ENCODE results near the gene TOP1.

DNA sequence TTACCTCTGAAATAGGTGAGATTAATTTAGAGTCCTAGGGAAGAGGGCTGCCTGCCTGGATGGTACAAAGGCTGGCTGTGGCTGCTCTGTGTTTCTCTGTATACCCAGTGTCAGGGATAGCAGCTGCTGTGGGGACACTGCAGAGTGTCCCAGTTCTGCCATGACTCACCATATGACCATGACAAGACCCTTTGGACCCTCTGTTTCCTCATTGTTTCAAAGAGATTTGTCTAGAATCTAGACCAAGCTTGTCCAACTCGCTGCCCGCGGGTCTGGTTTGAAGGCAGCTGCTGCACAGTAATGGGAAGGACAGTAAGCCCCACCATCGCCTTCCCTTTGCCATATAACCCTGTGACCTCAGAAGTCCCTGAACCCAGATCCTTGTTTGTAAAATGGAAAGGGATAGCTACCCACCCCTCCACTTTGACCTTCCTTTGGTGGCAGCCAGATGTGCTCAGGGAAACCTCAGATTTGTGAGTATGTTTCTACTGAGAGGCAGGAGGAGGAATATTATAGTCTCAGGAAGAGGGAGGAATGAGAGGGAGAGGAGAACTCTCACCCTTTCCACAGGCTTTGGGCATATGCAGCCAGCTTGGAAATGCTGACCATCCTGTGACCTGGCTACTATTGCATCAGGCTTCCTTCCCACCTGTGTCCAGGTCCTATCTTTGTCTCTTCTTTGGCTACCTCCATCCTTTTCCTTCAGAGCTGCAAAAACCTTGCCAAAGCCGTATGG lies 122.7 kb downstream of the TOP1 start:
- no peak for TF ChIP-seq RAD21 (conservative IDR thresholded peaks at IDR 0.05 in 1 of 2, IDR thresholded peaks at IDR 0.05 in 1 of 2)
- TF ChIP-seq ZFP36 (IDR thresholded peaks at IDR 0.05; ENCODE audit: borderline replicate concordance, partially characterized antibody), result no peak
- TF ChIP-seq EP300 (IDR thresholded peaks at IDR 0.05), result no peak
- TF ChIP-seq, protein P1, sequence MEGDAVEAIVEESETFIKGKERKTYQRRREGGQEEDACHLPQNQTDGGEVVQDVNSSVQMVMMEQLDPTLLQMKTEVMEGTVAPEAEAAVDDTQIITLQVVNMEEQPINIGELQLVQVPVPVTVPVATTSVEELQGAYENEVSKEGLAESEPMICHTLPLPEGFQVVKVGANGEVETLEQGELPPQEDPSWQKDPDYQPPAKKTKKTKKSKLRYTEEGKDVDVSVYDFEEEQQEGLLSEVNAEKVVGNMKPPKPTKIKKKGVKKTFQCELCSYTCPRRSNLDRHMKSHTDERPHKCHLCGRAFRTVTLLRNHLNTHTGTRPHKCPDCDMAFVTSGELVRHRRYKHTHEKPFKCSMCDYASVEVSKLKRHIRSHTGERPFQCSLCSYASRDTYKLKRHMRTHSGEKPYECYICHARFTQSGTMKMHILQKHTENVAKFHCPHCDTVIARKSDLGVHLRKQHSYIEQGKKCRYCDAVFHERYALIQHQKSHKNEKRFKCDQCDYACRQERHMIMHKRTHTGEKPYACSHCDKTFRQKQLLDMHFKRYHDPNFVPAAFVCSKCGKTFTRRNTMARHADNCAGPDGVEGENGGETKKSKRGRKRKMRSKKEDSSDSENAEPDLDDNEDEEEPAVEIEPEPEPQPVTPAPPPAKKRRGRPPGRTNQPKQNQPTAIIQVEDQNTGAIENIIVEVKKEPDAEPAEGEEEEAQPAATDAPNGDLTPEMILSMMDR (IDR thresholded peaks at IDR 0.05), result no peak
- no peak for TF ChIP-seq REST (IDR thresholded peaks at IDR 0.05)
- no peak for TF ChIP-seq CHD4 (IDR thresholded peaks at IDR 0.05; ENCODE audit: borderline replicate concordance)
- TF ChIP-seq FOXS1 (CRISPR knock-in tag; IDR thresholded peaks at IDR 0.05), result no peak
- TF ChIP-seq MYC (IDR thresholded peaks at IDR 0.05; ENCODE audit: borderline replicate concordance, low read length), result no peak
- TF ChIP-seq RCOR1 (IDR thresholded peaks at IDR 0.05; ENCODE audit: low read depth, low read length), result no peak
- no peak for TF ChIP-seq NPAS2 (CRISPR knock-in tag; IDR thresholded peaks at IDR 0.05; ENCODE audit: borderline replicate concordance)
- no peak for TF ChIP-seq JUN (IDR thresholded peaks at IDR 0.05)
- TF ChIP-seq ELK1 (IDR thresholded peaks at IDR 0.05; ENCODE audit: low read depth, low read length), result no peak
- no peak for TF ChIP-seq POLR2A (IDR thresholded peaks at IDR 0.05; ENCODE audit: low read length)
- no peak for TF ChIP-seq EHF (CRISPR knock-in tag; IDR thresholded peaks at IDR 0.05)

Measured in A549 (cell line).